ENCODE data around the gene FBXW7. TPM values are rescaled to one million over a fixed set of nuclear protein-coding genes. Genes with fewer than 3 reads are reported as not detected.

Gene FBXW7
- total RNA-seq, 2 experiments from 2014 or later, result 128 to 140 TPM

GRCh38 chr4:152508818-152509217, 27.1 kb downstream of the FBXW7 start:
- ChIA-PET CTCF (interaction anchor here (1.5 kb wide), 1 partner anchor 8 kb away, joined by 4 read pairs; no protein-coding TSS in a partner anchor), POLR2A (no interaction called here)
- DNase-seq (no peak), ATAC-seq (ENCODE audit: poor library complexity) (no peak)
- Histone ChIP-seq H3K27me3 (ENCODE audit: control insufficient read depth in 1 of 2, insufficient read depth in 2 of 2, low read length in 2 of 2) (no peaks in the 10 kb centered on the region), H3K4me3 (ENCODE audit: low read length) (no peak overlapping the region), H3K27ac (ENCODE audit: low read depth in 1 of 2, low read length in 2 of 2) (no peak overlapping the region), H3K36me3 (ENCODE audit: insufficient read depth, low read length) (peaks cover 14% of the 10 kb centered on the region), H3K4me1 (ENCODE audit: insufficient read depth, low read length) (peaks cover 6% of the 10 kb centered on the region), H3K9me3 (ENCODE audit: control insufficient read depth in 1 of 2, insufficient read depth in 1 of 2, low read length in 2 of 2) (no peaks in the 10 kb centered on the region)
- intact Hi-C loops (cut with DNase I, micrococcal nuclease), result no loop called here
- TF ChIP-seq CTCF (IDR thresholded peaks at IDR 0.05), result no peak
- Mint-ChIP-seq H3K27me3 (no peaks in the 10 kb centered on the region), H3K4me1 (ENCODE audit: low read depth) (peaks cover 64% of the 10 kb centered on the region), H3K4me3 (no peak overlapping the region), H3K27ac (no peak overlapping the region), H3K9me3 (no peaks in the 10 kb centered on the region), H3K36me3 (ENCODE audit: low read depth) (peaks cover 26% of the 10 kb centered on the region)

- H3K27ac ChIP-seq (ENCODE audit: low read depth in 1 of 2, low read length in 2 of 2), result no peak overlapping the region
- no peaks in the 10 kb centered on the region for H3K9me3 ChIP-seq (ENCODE audit: control insufficient read depth in 1 of 2, insufficient read depth in 1 of 2, low read length in 2 of 2)
- no peak overlapping the region for H3K4me3 ChIP-seq (ENCODE audit: low read length)
- POLR2A ChIA-PET, result no interaction called here
- peaks cover 6% of the 10 kb centered on the region for H3K4me1 ChIP-seq (ENCODE audit: insufficient read depth, low read length)
- DNase-seq (peak in 1 of 14 experiments; percentile 16), ATAC-seq (ENCODE audit: poor library complexity) (no peak)
- CTCF ChIA-PET, result no interaction called here
- H3K9me3 Mint-ChIP-seq, result no peaks in the 10 kb centered on the region
- no peak overlapping the region for H3K27ac Mint-ChIP-seq
- H3K36me3 Mint-ChIP-seq (ENCODE audit: low read depth), result peaks cover 26% of the 10 kb centered on the region
- TF ChIP-seq CTCF (IDR thresholded peaks at IDR 0.05), result no peak
- no peaks in the 10 kb centered on the region for H3K27me3 Mint-ChIP-seq
- H3K4me3 Mint-ChIP-seq, result no peak overlapping the region
- H3K4me1 Mint-ChIP-seq (ENCODE audit: low read depth), result peaks cover 61% of the 10 kb centered on the region
- intact Hi-C loops (cut with DNase I, micrococcal nuclease), result no loop called here
- H3K36me3 ChIP-seq (ENCODE audit: insufficient read depth, low read length), result peaks cover 14% of the 10 kb centered on the region
- H3K27me3 ChIP-seq (ENCODE audit: control insufficient read depth in 1 of 2, insufficient read depth in 2 of 2, low read length in 2 of 2), result no peaks in the 10 kb centered on the region
Observed at GRCh38 chr4:152508386-152508785, 27.5 kb downstream of the FBXW7 start.

GRCh38 chr4:152503653-152504290, 32.1 kb downstream of the FBXW7 start:
- H3K27me3 ChIP-seq (ENCODE audit: control insufficient read depth in 1 of 2, insufficient read depth in 2 of 2, low read length in 2 of 2), result no peaks in the 10 kb centered on the region
- intact Hi-C loops (cut with DNase I, micrococcal nuclease), result loop anchor here (5.0 kb wide), 2 partner anchors 34 to 46 kb away; partner anchors contain the start of gene FBXW7 (in 1 of the 2)
- H3K27me3 Mint-ChIP-seq, result no peaks in the 10 kb centered on the region
- H3K4me1 Mint-ChIP-seq (ENCODE audit: low read depth), result peaks cover 46% of the 10 kb centered on the region
- H3K4me3 ChIP-seq (ENCODE audit: low read length), result no peak overlapping the region
- ChIA-PET CTCF (interaction anchor here (0.6 to 4.3 kb wide), 2 partner anchors 136 to 1368 kb away, joined by 3 to 51 read pairs; no protein-coding TSS in a partner anchor), POLR2A (interaction anchor here (0.6 to 2.0 kb wide), 2 partner anchors 32 to 1140 kb away, joined by 3 to 10 read pairs; partner anchors contain the start of gene FBXW7)
- no peaks in the 10 kb centered on the region for H3K9me3 ChIP-seq (ENCODE audit: control insufficient read depth in 1 of 2, insufficient read depth in 1 of 2, low read length in 2 of 2)
- no peaks in the 10 kb centered on the region for H3K9me3 Mint-ChIP-seq
- no peak overlapping the region for H3K27ac Mint-ChIP-seq
- H3K27ac ChIP-seq (ENCODE audit: low read depth in 1 of 2, low read length in 2 of 2), result no peak overlapping the region
- no peak for TF ChIP-seq CTCF (IDR thresholded peaks at IDR 0.05)
- ATAC-seq (ENCODE audit: poor library complexity), result no peak
- no peak overlapping the region for H3K4me3 Mint-ChIP-seq
- H3K36me3 ChIP-seq (ENCODE audit: insufficient read depth, low read length), result peaks cover 14% of the 10 kb centered on the region
- H3K36me3 Mint-ChIP-seq (ENCODE audit: low read depth), result peaks cover 17% of the 10 kb centered on the region
- no peak for DNase-seq
- H3K4me1 ChIP-seq (ENCODE audit: insufficient read depth, low read length), result no peaks in the 10 kb centered on the region

Data from CD4-positive, alpha-beta T cell (primary cell).